ENCODE measurements around the gene MTAP. TPM values are rescaled to one million over a fixed set of nuclear protein-coding genes. Genes with fewer than 3 reads are reported as not detected.

Gene MTAP
- polyA plus RNA-seq, 1 donor (not counting 4 experiments of a cell fraction or from before 2014, with no cell fraction given), result 48.7 TPM

DNA sequence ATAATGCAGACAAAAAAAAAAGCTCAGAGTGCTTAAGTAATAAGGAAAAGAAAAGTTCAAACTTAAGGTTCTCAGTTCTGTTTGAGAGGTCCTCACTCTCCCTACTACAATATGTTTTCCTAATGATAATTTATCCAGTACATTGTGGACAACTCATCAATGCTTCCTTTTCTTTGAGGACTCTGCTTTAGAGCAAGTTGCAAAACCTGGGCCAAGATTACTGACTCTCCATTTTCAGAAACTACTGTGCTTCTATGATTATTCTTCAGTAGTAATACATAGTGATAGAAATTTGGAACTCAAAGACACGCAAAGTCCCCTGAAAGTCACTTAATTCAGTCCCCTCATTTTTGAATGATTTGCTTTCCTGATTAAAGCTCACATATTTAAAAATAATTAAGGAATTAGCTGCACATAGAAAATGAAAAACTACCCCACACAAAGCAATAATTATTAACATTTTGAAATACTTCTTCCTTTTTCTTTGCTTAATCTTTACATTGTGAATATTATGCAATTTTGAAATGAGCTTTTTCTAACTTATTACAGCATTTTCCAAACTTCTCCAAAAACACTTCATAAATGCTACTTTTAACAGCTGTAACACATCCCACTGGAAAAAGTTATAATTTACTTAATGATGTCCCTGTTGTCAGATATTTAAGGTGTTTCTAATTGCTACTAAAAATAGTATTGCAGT lies 180.6 kb downstream of the MTAP start:
- no peak overlapping the region for H2AFZ ChIP-seq (ENCODE audit: control insufficient read depth, low read length)
- no peaks in the 10 kb centered on the region for H3K4me1 ChIP-seq (ENCODE audit: control insufficient read depth, extremely low read depth, insufficient read depth, low read length)
- H3K9me3 ChIP-seq (ENCODE audit: control insufficient read depth, low read depth, low read length), result no peaks in the 10 kb centered on the region
- H3K27me3 ChIP-seq (ENCODE audit: control insufficient read depth, extremely low read depth, insufficient read depth, low read length), result peaks cover 4% of the 10 kb centered on the region
- no peaks in the 10 kb centered on the region for H3K79me2 ChIP-seq (ENCODE audit: control insufficient read depth, insufficient read depth, low read length)
- no peak overlapping the region for H3K4me3 ChIP-seq (ENCODE audit: control insufficient read depth in 2 of 3, extremely low read depth in 1 of 3, insufficient read depth in 2 of 3, low read depth in 1 of 3, low read length in 3 of 3)
- FAIRE-seq (no peak), DNase-seq (ENCODE audit: low read depth, low spot score) (no peak)
- no peak overlapping the region for H3K9ac ChIP-seq (ENCODE audit: control insufficient read depth, extremely low read depth, insufficient read depth, low read length)
- no peak overlapping the region for H3K4me2 ChIP-seq (ENCODE audit: control insufficient read depth, extremely low read depth, insufficient read depth, low read depth, low read length)
- no peaks in the 10 kb centered on the region for H3K36me3 ChIP-seq (ENCODE audit: control insufficient read depth in 2 of 2, extremely low read depth in 1 of 2, insufficient read depth in 2 of 2, low read length in 2 of 2)
- no peak overlapping the region for H3K27ac ChIP-seq (ENCODE audit: control insufficient read depth, insufficient read depth, low read length)
- dilution Hi-C loops (cut with MboI; ENCODE audit: extremely low pct_ligation_motif_present, low sequenced_read_pairs), result no loop called here
- no peaks in the 10 kb centered on the region for H4K20me1 ChIP-seq (ENCODE audit: control insufficient read depth, extremely low read depth, insufficient read depth, low read length)
- no peak for TF ChIP-seq EZH2 (IDR thresholded peaks at IDR 0.05; ENCODE audit: low read length)
- TF ChIP-seq, protein P1, sequence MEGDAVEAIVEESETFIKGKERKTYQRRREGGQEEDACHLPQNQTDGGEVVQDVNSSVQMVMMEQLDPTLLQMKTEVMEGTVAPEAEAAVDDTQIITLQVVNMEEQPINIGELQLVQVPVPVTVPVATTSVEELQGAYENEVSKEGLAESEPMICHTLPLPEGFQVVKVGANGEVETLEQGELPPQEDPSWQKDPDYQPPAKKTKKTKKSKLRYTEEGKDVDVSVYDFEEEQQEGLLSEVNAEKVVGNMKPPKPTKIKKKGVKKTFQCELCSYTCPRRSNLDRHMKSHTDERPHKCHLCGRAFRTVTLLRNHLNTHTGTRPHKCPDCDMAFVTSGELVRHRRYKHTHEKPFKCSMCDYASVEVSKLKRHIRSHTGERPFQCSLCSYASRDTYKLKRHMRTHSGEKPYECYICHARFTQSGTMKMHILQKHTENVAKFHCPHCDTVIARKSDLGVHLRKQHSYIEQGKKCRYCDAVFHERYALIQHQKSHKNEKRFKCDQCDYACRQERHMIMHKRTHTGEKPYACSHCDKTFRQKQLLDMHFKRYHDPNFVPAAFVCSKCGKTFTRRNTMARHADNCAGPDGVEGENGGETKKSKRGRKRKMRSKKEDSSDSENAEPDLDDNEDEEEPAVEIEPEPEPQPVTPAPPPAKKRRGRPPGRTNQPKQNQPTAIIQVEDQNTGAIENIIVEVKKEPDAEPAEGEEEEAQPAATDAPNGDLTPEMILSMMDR (optimal IDR thresholded peaks at IDR 0.05 in 1 of 3, IDR thresholded peaks at IDR 0.05 in 1 of 3, conservative IDR thresholded peaks at IDR 0.05 in 1 of 3; ENCODE audit: extremely low read depth in 1 of 3, insufficient read depth in 2 of 3, low read length in 3 of 3), result no peak
- H3K9me1 ChIP-seq (ENCODE audit: control insufficient read depth, extremely low read depth, insufficient read depth, low read length), result no peaks in the 10 kb centered on the region

- no peaks in the 10 kb centered on the region for H3K36me3 ChIP-seq (ENCODE audit: control insufficient read depth in 2 of 2, extremely low read depth in 1 of 2, insufficient read depth in 2 of 2, low read length in 2 of 2)
- H2AFZ ChIP-seq (ENCODE audit: control insufficient read depth, low read length), result no peak overlapping the region
- no peak overlapping the region for H3K9ac ChIP-seq (ENCODE audit: control insufficient read depth, extremely low read depth, insufficient read depth, low read length)
- H3K79me2 ChIP-seq (ENCODE audit: control insufficient read depth, insufficient read depth, low read length), result no peaks in the 10 kb centered on the region
- H3K4me1 ChIP-seq (ENCODE audit: control insufficient read depth, extremely low read depth, insufficient read depth, low read length), result no peaks in the 10 kb centered on the region
- no peak for TF ChIP-seq EZH2 (IDR thresholded peaks at IDR 0.05; ENCODE audit: low read length)
- TF ChIP-seq, protein P1 (optimal IDR thresholded peaks at IDR 0.05 in 1 of 3, IDR thresholded peaks at IDR 0.05 in 1 of 3, conservative IDR thresholded peaks at IDR 0.05 in 1 of 3; ENCODE audit: extremely low read depth in 1 of 3, insufficient read depth in 2 of 3, low read length in 3 of 3), result no peak
- DNase-seq (ENCODE audit: low read depth, low spot score) (no peak), FAIRE-seq (peak; percentile 23)
- no peaks in the 10 kb centered on the region for H3K9me3 ChIP-seq (ENCODE audit: control insufficient read depth, low read depth, low read length)
- peaks cover 2% of the 10 kb centered on the region for H3K27me3 ChIP-seq (ENCODE audit: control insufficient read depth, extremely low read depth, insufficient read depth, low read length)
- no peaks in the 10 kb centered on the region for H4K20me1 ChIP-seq (ENCODE audit: control insufficient read depth, extremely low read depth, insufficient read depth, low read length)
- H3K27ac ChIP-seq (ENCODE audit: control insufficient read depth, insufficient read depth, low read length), result no peak overlapping the region
- no peak overlapping the region for H3K4me2 ChIP-seq (ENCODE audit: control insufficient read depth, extremely low read depth, insufficient read depth, low read depth, low read length)
- H3K9me1 ChIP-seq (ENCODE audit: control insufficient read depth, extremely low read depth, insufficient read depth, low read length), result no peaks in the 10 kb centered on the region
- dilution Hi-C loops (cut with MboI; ENCODE audit: extremely low pct_ligation_motif_present, low sequenced_read_pairs), result no loop called here
- H3K4me3 ChIP-seq (ENCODE audit: control insufficient read depth in 2 of 3, extremely low read depth in 1 of 3, insufficient read depth in 2 of 3, low read depth in 1 of 3, low read length in 3 of 3), result no peak overlapping the region
Measured at GRCh38 chr9:21983561-21983935, 181.1 kb downstream of the MTAP start.
